C4-2B (cell line): ENCODE data around the gene PXYLP1.

ENCODE experiments used
- CTCF ChIP-seq: fragments of 450-650 bp; conservative IDR thresholded peaks from 2 replicates; pipeline ENCODE4 v1.5.1; 2017; ENCODE audit warnings: mild to moderate bottlenecking
- ZFX ChIP-seq: fragments of 450-650 bp; IDR thresholded peaks from 2 replicates; pipeline ENCODE4 v1.6.1; 2017

GRCh38 chr3:141242377-141243092 is 10.9 kb downstream of the PXYLP1 start:
- no peak for TF ChIP-seq CTCF
- TF ChIP-seq ZFX = no peak
